GM12873 (cell line): ENCODE data around the gene SELENOI.
A peak's percentile ranks its signal among the peaks of the same experiment; 100 is the strongest.

Experiments used
- TF ChIP-seq, protein P1 (sequence below): IDR thresholded peaks from 2 replicates; pipeline ENCODE4 v1.5.1; 2012; ENCODE audit warnings: low read depth, mild to moderate bottlenecking, moderate library complexity, low read length, control low read depth; ENCODE audit not compliant: insufficient read depth; ENCODE audit errors: missing control alignments

Gene SELENOI

DNA sequence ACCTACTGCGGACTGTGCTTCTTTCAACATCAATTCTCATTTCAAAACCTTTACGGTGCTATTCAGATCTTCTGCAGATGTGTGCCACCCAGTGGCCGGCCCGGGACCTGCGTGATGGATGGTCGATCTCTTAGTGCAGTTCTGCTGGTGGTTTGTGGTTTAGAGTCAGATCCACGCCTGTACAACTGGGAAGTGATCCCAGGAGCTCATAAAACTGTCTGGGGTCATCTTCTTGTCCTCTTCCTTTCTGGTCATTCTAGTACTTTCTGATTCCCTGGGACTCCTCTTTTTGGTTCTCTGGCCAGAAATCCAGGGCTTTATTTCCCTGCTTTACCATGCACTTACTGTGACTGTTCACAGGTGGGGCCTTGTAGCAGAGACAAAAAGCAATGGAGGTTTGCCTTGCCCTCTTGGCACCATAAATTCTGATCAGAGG is 15.8 kb upstream of the SELENOI start:
- TF ChIP-seq, protein P1, sequence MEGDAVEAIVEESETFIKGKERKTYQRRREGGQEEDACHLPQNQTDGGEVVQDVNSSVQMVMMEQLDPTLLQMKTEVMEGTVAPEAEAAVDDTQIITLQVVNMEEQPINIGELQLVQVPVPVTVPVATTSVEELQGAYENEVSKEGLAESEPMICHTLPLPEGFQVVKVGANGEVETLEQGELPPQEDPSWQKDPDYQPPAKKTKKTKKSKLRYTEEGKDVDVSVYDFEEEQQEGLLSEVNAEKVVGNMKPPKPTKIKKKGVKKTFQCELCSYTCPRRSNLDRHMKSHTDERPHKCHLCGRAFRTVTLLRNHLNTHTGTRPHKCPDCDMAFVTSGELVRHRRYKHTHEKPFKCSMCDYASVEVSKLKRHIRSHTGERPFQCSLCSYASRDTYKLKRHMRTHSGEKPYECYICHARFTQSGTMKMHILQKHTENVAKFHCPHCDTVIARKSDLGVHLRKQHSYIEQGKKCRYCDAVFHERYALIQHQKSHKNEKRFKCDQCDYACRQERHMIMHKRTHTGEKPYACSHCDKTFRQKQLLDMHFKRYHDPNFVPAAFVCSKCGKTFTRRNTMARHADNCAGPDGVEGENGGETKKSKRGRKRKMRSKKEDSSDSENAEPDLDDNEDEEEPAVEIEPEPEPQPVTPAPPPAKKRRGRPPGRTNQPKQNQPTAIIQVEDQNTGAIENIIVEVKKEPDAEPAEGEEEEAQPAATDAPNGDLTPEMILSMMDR, result peak; percentile 92

DNA sequence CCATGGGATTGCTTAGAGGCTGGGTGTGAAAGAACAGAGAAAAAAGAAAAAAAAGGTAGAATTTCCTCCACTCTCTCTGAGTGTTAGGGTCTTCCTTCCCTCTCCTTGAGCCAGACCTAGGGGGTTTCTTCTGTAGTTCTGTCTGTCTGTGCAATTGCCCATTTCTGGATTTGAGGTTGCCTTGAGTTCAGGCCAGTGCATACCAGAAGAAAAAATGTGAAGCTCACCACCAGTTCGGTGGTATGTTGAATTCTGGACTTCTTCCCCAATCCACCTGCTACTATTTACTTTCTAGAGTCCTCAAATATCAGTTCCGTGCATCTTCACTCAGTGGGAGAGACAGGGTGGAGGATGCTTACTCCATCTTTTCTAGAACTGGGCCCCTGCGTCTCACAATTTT is 15.3 kb upstream of the SELENOI start:
- TF ChIP-seq, protein P1, result no peak

DNA sequence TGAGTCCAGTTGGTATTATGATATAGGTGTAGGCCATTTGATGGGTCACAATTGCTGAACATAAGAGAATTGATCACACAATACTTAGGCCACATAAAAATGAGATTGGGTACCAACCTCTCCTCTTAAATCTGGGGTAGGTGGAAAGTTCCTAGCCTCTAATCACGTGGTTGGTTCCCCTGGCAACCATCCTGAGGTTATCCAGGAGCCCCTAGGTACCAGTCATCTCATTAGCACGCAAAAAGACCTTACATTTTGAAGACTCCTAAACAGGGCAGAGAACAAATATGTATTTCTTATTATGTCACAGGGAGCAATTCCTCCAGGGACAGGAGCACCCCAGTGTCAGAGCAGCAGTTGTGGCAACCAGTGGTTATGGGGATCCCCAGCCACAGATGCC is 12.7 kb upstream of the SELENOI start:
- TF ChIP-seq, protein P1, result no peak

DNA sequence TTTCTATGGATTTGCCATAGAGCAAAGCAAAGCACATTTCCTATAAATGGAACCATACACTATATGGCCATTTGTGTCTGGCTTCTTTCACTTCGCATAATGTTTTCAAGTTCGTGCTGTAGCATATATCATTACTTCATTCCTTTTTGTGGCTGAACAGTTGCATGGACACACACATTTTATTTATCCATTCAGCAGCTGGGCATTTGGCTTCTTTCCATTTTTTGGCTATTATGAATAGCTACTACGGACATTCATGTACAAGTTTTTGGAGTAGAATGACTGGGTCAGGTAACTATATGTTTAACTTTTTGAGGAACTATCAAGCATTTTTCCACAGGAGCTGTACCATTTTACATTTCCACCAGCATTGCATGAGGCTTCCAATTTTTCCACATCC is 10.7 kb upstream of the SELENOI start:
- TF ChIP-seq, protein P1, result no peak

DNA sequence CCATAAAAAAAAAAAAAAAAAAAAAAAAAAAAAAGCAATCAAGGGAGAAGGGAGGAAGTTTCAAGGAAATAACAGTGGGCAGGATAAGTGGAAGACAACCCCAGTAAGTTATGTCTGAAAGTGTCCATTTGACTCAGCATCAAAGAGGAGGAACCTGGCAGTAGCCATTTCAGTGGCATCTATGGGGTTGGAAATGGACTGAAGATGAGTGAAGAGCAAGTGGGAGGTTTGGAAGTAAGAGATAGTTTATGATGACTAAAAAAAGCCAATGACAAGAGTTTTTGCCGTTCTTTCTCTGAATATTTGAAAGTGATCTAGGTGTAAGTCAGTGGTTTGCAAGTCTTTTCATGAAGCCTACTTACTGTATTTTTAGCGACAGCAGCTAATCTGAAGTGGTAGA is 9.2 kb upstream of the SELENOI start:
- TF ChIP-seq, protein P1, result no peak

DNA sequence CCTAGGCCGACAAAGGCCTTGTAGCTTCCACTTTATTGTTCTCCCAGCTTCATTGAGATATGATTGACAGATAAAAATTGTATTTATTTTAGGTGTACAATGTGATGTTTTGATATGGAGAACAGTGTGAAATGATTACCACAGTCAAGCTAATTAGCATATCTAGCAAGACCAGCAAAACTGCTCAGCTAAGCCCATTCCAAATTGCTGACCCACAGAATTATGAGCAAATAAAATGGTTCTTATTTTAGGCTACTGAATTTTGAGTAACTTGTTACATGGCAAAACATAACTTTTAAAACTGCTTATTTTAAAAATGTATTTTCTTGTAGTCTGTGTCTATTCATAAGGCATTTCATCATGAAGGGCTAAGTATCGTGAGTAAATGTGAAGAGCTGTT is 8.6 kb upstream of the SELENOI start:
- TF ChIP-seq, protein P1, result no peak

DNA sequence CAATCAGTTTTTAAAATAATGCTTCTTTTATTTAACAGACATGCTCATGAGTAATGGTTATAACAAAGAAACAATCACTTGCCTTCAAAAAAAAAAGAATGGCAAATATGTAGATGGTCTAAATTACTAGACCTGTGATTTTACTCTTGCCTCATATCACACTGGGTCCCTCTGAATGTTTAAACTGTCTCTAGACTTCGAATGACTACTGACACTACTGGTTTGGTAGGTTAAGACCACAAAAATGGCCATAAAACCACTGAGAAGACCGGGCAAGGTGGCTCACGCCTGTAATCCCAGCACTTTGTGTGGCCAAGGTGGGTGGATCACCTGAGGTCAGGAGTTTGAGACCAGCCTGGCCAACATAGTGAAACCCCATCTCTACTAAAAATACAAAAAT is 5.1 kb upstream of the SELENOI start:
- TF ChIP-seq, protein P1, result no peak

DNA sequence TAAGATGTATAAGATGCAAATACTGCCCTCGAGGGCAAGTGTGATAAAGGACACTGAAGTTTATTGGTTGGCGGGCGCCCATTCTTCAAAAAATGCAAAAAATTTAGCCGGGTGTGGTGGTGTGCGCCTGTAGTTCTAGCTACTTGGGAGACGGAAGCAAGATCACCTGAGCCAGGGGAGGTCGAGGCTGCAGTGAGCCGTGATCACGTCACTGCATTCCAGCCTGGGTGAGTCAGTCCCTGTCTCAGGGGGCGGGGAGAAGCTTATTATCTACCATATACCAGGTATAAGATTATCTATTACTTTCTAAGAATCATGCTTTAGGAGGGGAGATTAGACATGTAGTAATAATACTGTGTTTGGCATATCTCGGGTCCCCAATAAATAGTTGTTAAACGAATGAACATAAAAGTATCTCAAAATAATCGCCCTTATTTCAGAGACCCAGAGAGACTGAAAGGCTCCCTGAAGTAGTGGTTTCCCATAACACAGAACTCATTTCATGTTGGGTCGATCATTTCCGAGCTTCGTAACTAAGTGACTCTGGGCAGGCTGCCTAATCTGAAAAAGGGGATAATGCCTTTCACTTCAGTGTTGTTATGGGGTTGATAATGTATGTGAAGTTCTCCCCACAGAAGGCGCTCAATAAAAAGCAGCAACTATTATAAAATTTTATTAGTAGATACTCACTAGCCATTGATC is 1.2 kb upstream of the SELENOI start:
- TF ChIP-seq, protein P1, result no peak
